OCI-LY7 (cell line): ENCODE measurements around the gene CLCA1. TPM values are rescaled to one million over a fixed set of nuclear protein-coding genes. Genes with fewer than 3 reads are reported as not detected.

ENCODE experiments used
- BruUV-seq: library from RNA; stranded (reverse); fragments of 400-500 nt; replicated peaks from 2 replicates; lab custom pipeline; 2021; lab: Mats Ljungman, UMichigan
- CTCF ChIA-PET: fragments of 300-600 bp; sonication (Branson Sonifier 250); formaldehyde crosslinking; loops from one replicate; lab custom pipeline; 2022; ENCODE audit warnings: antibody characterized with exemption; ENCODE audit not compliant: unreplicated experiment; lab: Charles Lee
- POLR2A ChIA-PET: fragments of 300-600 bp; sonication (Branson Sonifier 250); formaldehyde crosslinking; loops from one replicate; lab custom pipeline; 2022; ENCODE audit warnings: antibody characterized with exemption; lab: Charles Lee
- DNase-seq: peaks from one replicate; pipeline ENCODE4 v3.0.0-alpha.2; 2015; ENCODE audit warnings: low spot score
- H2AFZ ChIP-seq: fragments of 200-600 bp; sonication (generic), shearing (Covaris generic); 2 replicates; pipeline ENCODE4 v1.6.1; 2014; ENCODE audit warnings: mild to moderate bottlenecking, antibody characterized with exemption, low read length, moderate library complexity
- H3K27ac ChIP-seq: fragments of 200-600 bp; sonication (generic); 2 replicates; pipeline ENCODE4 v1.5.1; 2014; ENCODE audit warnings: mixed run types, low read depth, mild to moderate bottlenecking, moderate library complexity, low read length, inconsistent platforms; ENCODE audit not compliant: poor library complexity, severe bottlenecking
- H3K36me3 ChIP-seq: fragments of 200-600 bp; sonication (generic); 2 replicates; pipeline ENCODE4 v1.6.1; 2014; ENCODE audit warnings: mild to moderate bottlenecking, antibody characterized with exemption, low read length, moderate library complexity, mixed read lengths; ENCODE audit not compliant: insufficient read depth
- H3K4me1 ChIP-seq: fragments of 200-600 bp; sonication (generic); 2 replicates; pipeline ENCODE4 v1.5.1; 2014; ENCODE audit warnings: mild to moderate bottlenecking, low read length; ENCODE audit not compliant: insufficient read depth, poor library complexity, severe bottlenecking
- H3K4me2 ChIP-seq: fragments of 200-600 bp; sonication (generic); 2 replicates; pipeline ENCODE4 v1.6.1; 2014; ENCODE audit warnings: mild to moderate bottlenecking, low read length
- H3K4me3 ChIP-seq: fragments of 200-600 bp; sonication (generic); 2 replicates; pipeline ENCODE4 v1.5.1; 2014; ENCODE audit warnings: mild to moderate bottlenecking, low read depth, low read length; ENCODE audit not compliant: poor library complexity, severe bottlenecking
- H3K79me2 ChIP-seq: fragments of 200-600 bp; sonication (generic); 2 replicates; pipeline ENCODE4 v1.6.1; 2016; ENCODE audit warnings: low read depth, mild to moderate bottlenecking, low read length, moderate library complexity, mixed read lengths; ENCODE audit not compliant: insufficient read depth
- H3K9me2 ChIP-seq: fragments of 200-600 bp; sonication (generic); 2 replicates; pipeline ENCODE4 v1.6.1; 2016; ENCODE audit warnings: mild to moderate bottlenecking, low read length, mixed read lengths; ENCODE audit not compliant: insufficient read depth
- H3K9me3 ChIP-seq: fragments of 200-600 bp; sonication (generic); 2 replicates; pipeline ENCODE4 v1.6.1; 2014; ENCODE audit warnings: mild to moderate bottlenecking, mixed run types, low read length, mixed read lengths
- H4K20me1 ChIP-seq: fragments of 200-600 bp; sonication (generic); 2 replicates; pipeline ENCODE4 v1.6.1; 2014; ENCODE audit warnings: mild to moderate bottlenecking, antibody characterized with exemption, low read length, moderate library complexity, mixed read lengths; ENCODE audit not compliant: insufficient read depth
- EZH2phosphoT487 ChIP-seq: fragments of 200-600 bp; sonication (generic); IDR thresholded peaks from 2 replicates; pipeline ENCODE4 v1.6.1; 2018; ENCODE audit warnings: low read depth, borderline replicate concordance, mild to moderate bottlenecking, mixed run types, antibody characterized with exemption, low read length, moderate library complexity, mixed read lengths
- intact Hi-C: fragments of 100-400 bp; cut with micrococcal nuclease; formaldehyde crosslinking; loops from one replicate; pipeline ENCODE4 v1.10.0; 2022; ENCODE audit not compliant: unreplicated experiment
- total RNA-seq, 2 experiments: library from RNA; depleted of rRNA in 1 of 2; stranded (reverse); fragments of >200 nt in 1 of 2; shearing (Covaris generic) in 1 of 2; gene quantifications; 2 replicates each; pipeline ENCODE4 v1.2.3, GENCODE V29; 2014 to 2022
- TF ChIP-seq, protein P1 (sequence below): fragments of 200-600 bp; sonication (generic); conservative IDR thresholded peaks from 2 replicates; pipeline ENCODE4 v1.5.1; 2014; ENCODE audit warnings: mild to moderate bottlenecking, antibody characterized with exemption, low read length, moderate library complexity, mixed read lengths

The CLCA1 gene
- total RNA-seq, 2 experiments from 2014 or later, result not detected

DNA sequence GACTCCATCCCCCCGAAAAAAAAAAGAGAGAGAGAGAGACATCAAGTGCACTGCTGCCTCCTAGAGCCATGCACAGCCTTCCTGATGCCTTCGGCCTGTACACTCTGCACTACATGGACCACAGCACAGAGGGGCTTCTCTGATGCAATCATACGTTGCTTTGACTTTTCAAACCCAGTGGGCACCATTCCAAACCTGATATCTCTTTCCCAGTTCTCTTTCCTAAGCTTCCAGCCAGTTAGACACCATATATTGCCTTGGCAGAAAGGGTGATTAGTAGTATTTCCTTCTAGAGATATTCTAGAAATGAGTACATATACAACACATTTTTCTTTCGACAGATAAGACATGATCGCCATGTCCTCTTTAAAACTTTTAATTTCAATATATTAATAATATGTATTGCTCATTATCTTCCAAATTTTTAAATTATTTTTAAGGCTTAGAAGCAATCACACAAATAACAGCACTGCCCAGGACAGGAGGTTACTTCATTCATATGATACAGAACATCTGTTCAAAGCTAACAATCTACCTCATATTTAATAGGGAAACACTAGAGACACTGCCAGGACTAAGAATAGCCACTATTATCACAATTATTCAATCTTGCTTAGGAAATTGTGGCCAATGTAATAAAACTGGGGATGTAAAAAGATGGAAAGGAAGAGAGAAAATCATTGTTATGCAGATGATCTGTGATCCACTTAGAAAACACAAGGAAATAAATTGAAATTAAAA, 9.9 kb downstream of the CLCA1 start:
- H3K4me2 ChIP-seq, result no peak overlapping the region
- H4K20me1 ChIP-seq, result no peaks in the 10 kb centered on the region
- CTCF ChIA-PET, result no interaction called here
- no peaks in the 10 kb centered on the region for H3K9me2 ChIP-seq
- intact Hi-C loops, result no loop called here
- no peak overlapping the region for H2AFZ ChIP-seq
- H3K4me3 ChIP-seq, result no peak overlapping the region
- POLR2A ChIA-PET, result no interaction called here
- no peak overlapping the region for H3K27ac ChIP-seq
- H3K36me3 ChIP-seq, result no peaks in the 10 kb centered on the region
- no TSS peak for BruUV-seq
- TF ChIP-seq, protein P1, sequence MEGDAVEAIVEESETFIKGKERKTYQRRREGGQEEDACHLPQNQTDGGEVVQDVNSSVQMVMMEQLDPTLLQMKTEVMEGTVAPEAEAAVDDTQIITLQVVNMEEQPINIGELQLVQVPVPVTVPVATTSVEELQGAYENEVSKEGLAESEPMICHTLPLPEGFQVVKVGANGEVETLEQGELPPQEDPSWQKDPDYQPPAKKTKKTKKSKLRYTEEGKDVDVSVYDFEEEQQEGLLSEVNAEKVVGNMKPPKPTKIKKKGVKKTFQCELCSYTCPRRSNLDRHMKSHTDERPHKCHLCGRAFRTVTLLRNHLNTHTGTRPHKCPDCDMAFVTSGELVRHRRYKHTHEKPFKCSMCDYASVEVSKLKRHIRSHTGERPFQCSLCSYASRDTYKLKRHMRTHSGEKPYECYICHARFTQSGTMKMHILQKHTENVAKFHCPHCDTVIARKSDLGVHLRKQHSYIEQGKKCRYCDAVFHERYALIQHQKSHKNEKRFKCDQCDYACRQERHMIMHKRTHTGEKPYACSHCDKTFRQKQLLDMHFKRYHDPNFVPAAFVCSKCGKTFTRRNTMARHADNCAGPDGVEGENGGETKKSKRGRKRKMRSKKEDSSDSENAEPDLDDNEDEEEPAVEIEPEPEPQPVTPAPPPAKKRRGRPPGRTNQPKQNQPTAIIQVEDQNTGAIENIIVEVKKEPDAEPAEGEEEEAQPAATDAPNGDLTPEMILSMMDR, result no peak
- TF ChIP-seq EZH2phosphoT487, result no peak
- H3K4me1 ChIP-seq, result no peaks in the 10 kb centered on the region
- H3K79me2 ChIP-seq, result no peaks in the 10 kb centered on the region
- H3K9me3 ChIP-seq, result no peaks in the 10 kb centered on the region
- no peak for DNase-seq

DNA sequence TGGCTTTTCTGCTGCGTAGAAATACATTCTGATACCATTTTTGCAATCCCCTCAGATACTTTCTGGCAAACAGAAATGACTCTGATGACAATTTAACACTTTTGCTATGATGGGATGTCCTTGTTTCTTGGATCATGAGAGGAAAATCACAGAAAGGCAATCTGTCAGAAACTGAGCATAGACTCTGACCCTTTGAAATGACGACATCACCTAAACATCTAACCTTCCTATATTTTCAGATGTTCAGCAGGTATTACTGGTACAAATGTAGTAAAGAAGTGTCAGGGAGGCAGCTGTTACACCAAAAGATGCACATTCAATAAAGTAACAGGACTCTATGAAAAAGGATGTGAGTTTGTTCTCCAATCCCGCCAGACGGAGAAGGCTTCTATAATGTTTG, 13.2 kb downstream of the CLCA1 start:
- ChIA-PET CTCF (no interaction called here), POLR2A (no interaction called here)
- Histone ChIP-seq H3K36me3 (no peaks in the 10 kb centered on the region), H3K9me2 (no peaks in the 10 kb centered on the region), H3K4me3 (no peak overlapping the region), H3K4me1 (no peaks in the 10 kb centered on the region), H3K27ac (no peak overlapping the region), H3K9me3 (no peaks in the 10 kb centered on the region), H2AFZ (no peak overlapping the region), H3K79me2 (no peaks in the 10 kb centered on the region), H4K20me1 (no peaks in the 10 kb centered on the region), H3K4me2 (no peak overlapping the region)
- no peak for TF ChIP-seq EZH2phosphoT487
- TF ChIP-seq, protein P1, result no peak
- BruUV-seq, result no TSS peak
- intact Hi-C loops, result no loop called here
- DNase-seq, result no peak

DNA sequence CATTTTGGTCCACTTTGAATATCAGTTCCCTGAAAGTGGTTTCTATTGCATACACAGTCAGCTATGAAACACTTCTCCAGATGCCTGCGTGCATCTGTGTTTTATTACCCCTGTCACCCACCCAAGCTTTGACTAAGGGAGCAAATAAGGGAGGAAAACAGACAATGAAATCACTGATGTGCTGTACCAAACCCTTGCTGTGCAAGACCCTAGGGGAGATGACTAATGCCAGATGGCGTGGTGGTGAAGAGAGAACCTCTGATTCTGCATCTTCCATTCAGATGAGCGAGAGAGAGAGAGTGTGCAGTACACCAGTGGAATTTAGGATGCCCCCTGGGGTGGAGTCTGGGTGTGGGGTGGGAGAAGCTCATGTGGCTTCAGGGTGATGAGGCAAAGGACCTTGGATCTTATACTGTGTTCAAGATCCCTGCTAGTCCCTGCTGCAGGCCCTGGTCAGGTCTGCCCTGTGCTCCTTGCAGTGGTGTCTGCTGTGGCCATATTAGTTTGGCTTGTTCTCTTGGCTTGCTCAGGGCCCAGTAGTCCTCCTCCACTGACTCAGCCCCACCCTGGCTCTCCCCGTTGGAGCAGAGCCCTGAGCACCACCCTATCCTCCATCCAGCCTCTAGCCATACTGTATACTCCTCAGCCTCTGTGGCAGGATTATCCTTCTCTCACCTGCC, 18.5 kb downstream of the CLCA1 start:
- intact Hi-C loops, result no loop called here
- Histone ChIP-seq H3K9me3 (no peaks in the 10 kb centered on the region), H3K9me2 (no peaks in the 10 kb centered on the region), H3K27ac (no peak overlapping the region), H3K79me2 (no peaks in the 10 kb centered on the region), H4K20me1 (no peaks in the 10 kb centered on the region), H2AFZ (no peak overlapping the region), H3K4me1 (no peaks in the 10 kb centered on the region), H3K36me3 (no peaks in the 10 kb centered on the region), H3K4me3 (no peak overlapping the region), H3K4me2 (no peak overlapping the region)
- CTCF ChIA-PET, result no interaction called here
- POLR2A ChIA-PET, result no interaction called here
- DNase-seq, result no peak
- no peak for TF ChIP-seq EZH2phosphoT487
- TF ChIP-seq, protein P1, result no peak
- no TSS peak for BruUV-seq
